Prostate gland (tissue), 2 donors: ENCODE data around the gene SMIM38. TPM values are rescaled to one million over a fixed set of nuclear protein-coding genes. Genes with fewer than 3 reads are reported as not detected.

Experiments used
- DNase-seq: peaks from one replicate; pipeline ENCODE4 v3.0.0-alpha.2; 2019; ENCODE audit warnings: low spot score
- H3K27ac ChIP-seq, 2 donors: fragments of 200-600 bp; sonication (generic); 2 replicates each; pipeline ENCODE4 v1.5.1; 2017 to 2019
- H3K27me3 ChIP-seq: fragments of 200-600 bp; sonication (generic); replicated peaks from 2 replicates; pipeline ENCODE4 v1.5.1; 2019; ENCODE audit not compliant: insufficient read depth
- H3K36me3 ChIP-seq, 2 donors: fragments of 200-600 bp; sonication (generic); 1 replicate in 1 of 2; 2 replicates in 1 of 2; pipeline versions ENCODE4 v1.5.1 to v1.8.1; 2017 to 2019
- H3K4me1 ChIP-seq: fragments of 200-600 bp; sonication (generic); replicated peaks from 2 replicates; pipeline ENCODE4 v1.5.1; 2019
- H3K4me3 ChIP-seq, 2 donors: fragments of 200-600 bp; sonication (generic); 2 replicates each; pipeline ENCODE4 v1.5.1; 2017 to 2019
- H3K9me3 ChIP-seq: fragments of 200-600 bp; sonication (generic); 2 replicates; pipeline ENCODE4 v1.5.1; 2017
- POLR2A ChIP-seq: fragments of 450-650 bp; IDR thresholded peaks from one replicate; pipeline ENCODE4 v1.6.1; 2016; ENCODE audit warnings: antibody characterized with exemption, mild to moderate bottlenecking
- POLR2AphosphoS5 ChIP-seq: sonication (generic); formaldehyde crosslinking; IDR thresholded peaks from one replicate; pipeline ENCODE4 v1.6.1; 2017; ENCODE audit warnings: antibody characterized with exemption
- WGBS: methylation state at CpG from one replicate; pipeline ENCODE4 v1.1.5; 2018; 5-methylcytosine and 5-hydroxymethylcytosine counted together
- intact Hi-C: fragments of 100-400 bp; cut with DNase I; formaldehyde crosslinking; loops from one replicate; pipeline ENCODE4 v1.14.2; 2022
- total RNA-seq, 2 donors: library from RNA; depleted of rRNA; stranded (reverse); fragments of >200 nt; gene quantifications; one replicate each; pipeline ENCODE4 v1.1.0, GENCODE V29; 2016
- TF ChIP-seq, protein P1 (sequence below), 4 experiments: fragments of 200-600 bp in 2 of 4; fragments of 450-650 bp in 2 of 4; sonication (generic) in 2 of 4; IDR thresholded peaks; 1 replicate in 3 of 4; 2 replicates in 1 of 4; pipeline ENCODE4 v1.5.1; 2016 to 2019; ENCODE audit warnings: antibody characterized with exemption in 4 of 4, mild to moderate bottlenecking in 2 of 4, moderate library complexity in 2 of 4

Gene SMIM38
- total RNA-seq, 2 donors from 2014 or later, result 2.8 to 3.9 TPM

DNA sequence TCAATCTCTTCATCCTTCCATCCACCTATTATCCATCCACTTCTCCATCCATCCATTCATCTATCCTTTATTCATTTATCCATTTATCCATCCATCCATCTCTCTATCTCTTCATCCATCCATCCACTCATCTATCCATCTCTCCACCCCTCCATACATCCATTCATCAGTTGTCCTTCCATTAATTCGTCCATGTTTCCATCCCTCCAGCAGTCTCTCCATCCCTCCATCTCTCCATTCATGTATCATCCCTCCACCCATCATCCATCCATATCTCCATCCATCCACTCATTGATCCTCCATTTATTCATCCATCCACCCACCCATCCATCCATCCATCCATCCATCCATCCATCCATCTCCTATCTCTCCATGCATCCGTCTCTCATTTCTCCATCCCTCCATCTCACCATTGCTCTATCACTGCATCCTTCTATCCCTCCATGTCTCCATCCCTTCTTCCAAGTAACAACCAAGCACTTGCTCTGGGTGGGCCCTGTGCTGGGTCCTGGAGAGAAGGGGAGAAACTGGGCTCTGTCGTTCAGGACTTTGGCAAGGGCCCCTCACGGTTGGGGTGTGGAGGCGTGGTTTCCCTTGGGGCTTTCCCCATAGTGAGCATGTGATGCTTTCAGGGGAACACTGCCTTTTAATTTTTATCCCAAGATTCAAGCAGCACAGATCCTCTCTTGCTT, 43.3 kb downstream of the SMIM38 start:
- TF ChIP-seq POLR2A (no peak), POLR2AphosphoS5 (no peak)
- TF ChIP-seq, protein P1, sequence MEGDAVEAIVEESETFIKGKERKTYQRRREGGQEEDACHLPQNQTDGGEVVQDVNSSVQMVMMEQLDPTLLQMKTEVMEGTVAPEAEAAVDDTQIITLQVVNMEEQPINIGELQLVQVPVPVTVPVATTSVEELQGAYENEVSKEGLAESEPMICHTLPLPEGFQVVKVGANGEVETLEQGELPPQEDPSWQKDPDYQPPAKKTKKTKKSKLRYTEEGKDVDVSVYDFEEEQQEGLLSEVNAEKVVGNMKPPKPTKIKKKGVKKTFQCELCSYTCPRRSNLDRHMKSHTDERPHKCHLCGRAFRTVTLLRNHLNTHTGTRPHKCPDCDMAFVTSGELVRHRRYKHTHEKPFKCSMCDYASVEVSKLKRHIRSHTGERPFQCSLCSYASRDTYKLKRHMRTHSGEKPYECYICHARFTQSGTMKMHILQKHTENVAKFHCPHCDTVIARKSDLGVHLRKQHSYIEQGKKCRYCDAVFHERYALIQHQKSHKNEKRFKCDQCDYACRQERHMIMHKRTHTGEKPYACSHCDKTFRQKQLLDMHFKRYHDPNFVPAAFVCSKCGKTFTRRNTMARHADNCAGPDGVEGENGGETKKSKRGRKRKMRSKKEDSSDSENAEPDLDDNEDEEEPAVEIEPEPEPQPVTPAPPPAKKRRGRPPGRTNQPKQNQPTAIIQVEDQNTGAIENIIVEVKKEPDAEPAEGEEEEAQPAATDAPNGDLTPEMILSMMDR (IDR thresholded peaks at IDR 0.05), result no peak
- H3K9me3 ChIP-seq, result no peaks in the 10 kb centered on the region
- no peak overlapping the region for H3K27ac ChIP-seq
- DNase-seq, result no peak
- WGBS, result 80% methylated on average over 5 of the region's 5 CpGs
- intact Hi-C loops, result no loop called here
- H3K36me3 ChIP-seq, result no peaks in the 10 kb centered on the region
- no peak overlapping the region for H3K4me3 ChIP-seq
- H3K4me1 ChIP-seq, result no peaks in the 10 kb centered on the region
- no peaks in the 10 kb centered on the region for H3K27me3 ChIP-seq

GRCh38 chr11:69199583-69200315, 44.0 kb downstream of the SMIM38 start:
- intact Hi-C loops, result no loop called here
- Histone ChIP-seq H3K36me3 (no peaks in the 10 kb centered on the region), H3K4me1 (no peaks in the 10 kb centered on the region), H3K27me3 (no peaks in the 10 kb centered on the region), H3K9me3 (no peaks in the 10 kb centered on the region), H3K4me3 (no peak overlapping the region), H3K27ac (no peak overlapping the region)
- WGBS, result 78% methylated on average over 10 of the region's 10 CpGs
- TF ChIP-seq POLR2AphosphoS5 (no peak), POLR2A (no peak)
- TF ChIP-seq, protein P1 (IDR thresholded peaks at IDR 0.05), result no peak
- no peak for DNase-seq

DNA sequence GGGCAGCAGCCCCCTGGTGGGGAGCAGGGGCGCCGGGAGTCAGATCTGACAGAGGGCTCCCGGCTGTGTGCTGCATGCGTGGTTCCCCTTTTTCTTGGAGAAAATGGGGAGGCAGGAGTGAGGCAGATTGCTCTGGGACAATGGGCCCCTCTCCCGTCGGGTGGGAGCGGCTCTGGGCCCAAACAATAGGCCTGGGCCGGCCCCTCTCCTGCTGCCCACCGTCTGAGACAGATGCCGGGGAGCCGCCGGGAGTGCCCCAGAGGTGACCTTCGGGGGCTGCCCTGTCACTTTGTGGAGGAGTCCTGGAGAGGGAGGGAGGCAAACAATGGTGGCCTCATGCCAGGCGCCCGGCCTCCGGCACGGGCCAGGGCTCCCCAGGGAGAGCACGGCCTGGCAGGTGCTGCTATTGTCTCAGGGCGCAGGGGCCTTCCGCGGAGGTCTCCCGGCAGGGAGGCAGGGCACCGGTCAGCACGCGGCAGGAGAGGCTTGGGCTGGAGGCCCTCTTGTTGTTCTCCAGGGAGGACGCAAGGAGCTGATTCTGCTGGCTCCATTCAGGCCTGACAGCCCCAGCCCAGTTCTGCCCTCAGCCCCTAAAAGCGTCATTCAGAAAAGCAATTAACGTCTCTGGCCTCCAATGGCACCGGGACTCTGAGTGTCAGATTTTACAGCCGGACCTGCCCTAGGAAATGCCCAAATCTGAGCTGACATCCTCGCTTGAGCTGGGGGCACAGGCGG, 44.8 kb downstream of the SMIM38 start:
- H3K4me1 ChIP-seq, result no peaks in the 10 kb centered on the region
- H3K4me3 ChIP-seq, result no peak overlapping the region
- TF ChIP-seq, protein P1 (IDR thresholded peaks at IDR 0.05), result no peak
- TF ChIP-seq POLR2A (no peak), POLR2AphosphoS5 (no peak)
- H3K36me3 ChIP-seq, result no peaks in the 10 kb centered on the region
- no peak for DNase-seq
- 58% methylated on average over 27 of the region's 32 CpGs for WGBS
- no peaks in the 10 kb centered on the region for H3K9me3 ChIP-seq
- no peak overlapping the region for H3K27ac ChIP-seq
- H3K27me3 ChIP-seq, result no peaks in the 10 kb centered on the region
- intact Hi-C loops, result no loop called here

- no peaks in the 10 kb centered on the region for H3K27me3 ChIP-seq
- intact Hi-C loops, result no loop called here
- no peak overlapping the region for H3K27ac ChIP-seq
- no peak overlapping the region for H3K4me3 ChIP-seq
- TF ChIP-seq POLR2AphosphoS5 (no peak), POLR2A (no peak)
- TF ChIP-seq, protein P1 (IDR thresholded peaks at IDR 0.05), result no peak
- DNase-seq, result no peak
- no peaks in the 10 kb centered on the region for H3K4me1 ChIP-seq
- no peaks in the 10 kb centered on the region for H3K9me3 ChIP-seq
- 95% methylated on average over 4 of the region's 4 CpGs for WGBS
- H3K36me3 ChIP-seq, result no peaks in the 10 kb centered on the region
These were observed 45.3 kb downstream of the SMIM38 start for GRCh38 chr11:69201066-69201365.
